DMS 273 (cell line): Measurements from ENCODE around the gene MTERF1.
"Not testable (repeated sequence)": the region's sequence is repeated elsewhere in the genome, so short reads cannot be mapped to it uniquely, and the experiment has no call there.

ENCODE experiments used
- DNase-seq: peaks from one replicate; lab custom pipeline; 2025; ENCODE audit not compliant: unreplicated experiment; lab: John Stamatoyannopoulos, UW

Gene MTERF1

GRCh38 chr7:91880413-91881241 is at the start of gene MTERF1:
TSS of gene MTERF1 (minus strand) at chr7:91880702. CDS start at chr7:91880083, 619 bp downstream.
- DNase-seq = peak; percentile 99

GRCh38 chr7:91929463-91929862 is 49.0 kb upstream of the MTERF1 start:
- no peak for DNase-seq

GRCh38 chr7:91927912-91928311 is 47.4 kb upstream of the MTERF1 start:
- DNase-seq = no peak

DNA sequence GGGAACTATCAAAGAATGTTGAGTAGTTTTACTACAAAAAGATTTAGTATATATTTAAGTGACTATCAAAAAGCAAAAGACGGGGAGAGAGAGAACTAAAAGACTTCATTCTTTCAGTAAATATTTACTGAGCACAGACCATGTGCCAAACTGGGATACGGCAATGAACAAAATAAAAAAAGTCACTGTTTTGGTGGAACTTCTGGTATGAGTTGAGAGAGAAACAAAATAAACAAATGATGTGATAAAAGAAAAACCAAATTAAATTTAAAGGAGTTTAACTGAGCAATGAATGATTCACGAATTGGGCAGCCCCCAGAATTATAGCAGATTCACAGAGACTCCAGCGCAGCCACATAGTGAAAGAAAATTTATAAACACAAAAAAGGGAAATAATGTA is 42.4 kb upstream of the MTERF1 start:
- no peak for DNase-seq

DNA sequence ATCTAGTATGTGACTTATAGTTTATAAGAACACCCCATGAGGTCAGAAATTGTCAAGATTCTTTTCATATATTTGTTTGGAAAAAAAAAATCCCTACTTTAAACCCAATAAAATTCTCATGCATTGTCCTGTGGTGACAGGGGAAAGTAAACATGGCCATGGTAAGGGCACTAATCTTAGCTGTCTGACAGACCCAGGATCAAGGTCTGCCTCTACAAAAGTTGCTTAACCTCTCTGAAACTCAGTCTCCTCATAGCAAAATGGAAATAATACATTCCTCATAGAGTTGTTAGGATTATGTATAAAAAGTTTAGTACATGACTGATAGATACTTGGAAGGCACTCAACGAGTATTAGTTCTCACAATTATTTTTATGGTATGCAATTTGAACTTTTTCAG is 37.9 kb upstream of the MTERF1 start:
- DNase-seq = no peak

DNA sequence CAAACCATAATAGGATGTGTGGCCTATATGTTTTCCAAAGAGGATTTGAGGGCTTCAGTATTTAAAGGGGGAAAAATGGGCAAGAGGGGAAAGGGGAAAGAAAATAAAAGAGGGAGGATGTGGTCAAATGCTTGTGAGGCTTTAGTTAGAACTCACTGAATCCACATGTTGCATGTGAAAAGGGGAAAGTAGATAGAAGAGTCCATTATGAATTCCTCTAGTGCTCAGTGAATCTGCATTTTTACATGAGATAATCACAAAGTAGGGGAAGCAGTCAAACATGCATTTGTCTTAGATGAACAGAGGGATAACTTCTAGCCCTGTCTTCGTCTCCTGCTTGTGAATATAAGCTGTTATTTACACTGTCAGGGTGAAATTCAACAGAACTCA is 35.5 kb upstream of the MTERF1 start:
- no peak for DNase-seq

- DNase-seq = no peak
These were observed 35.0 kb upstream of the MTERF1 start for GRCh38 chr7:91915401-91916050.

- no peak for DNase-seq
These were observed 33.1 kb upstream of the MTERF1 start for GRCh38 chr7:91913612-91914011.

- no peak for DNase-seq
These were observed 32.0 kb upstream of the MTERF1 start for GRCh38 chr7:91912494-91912893.

GRCh38 chr7:91911121-91911520 is 30.6 kb upstream of the MTERF1 start:
- no peak for DNase-seq

DNA sequence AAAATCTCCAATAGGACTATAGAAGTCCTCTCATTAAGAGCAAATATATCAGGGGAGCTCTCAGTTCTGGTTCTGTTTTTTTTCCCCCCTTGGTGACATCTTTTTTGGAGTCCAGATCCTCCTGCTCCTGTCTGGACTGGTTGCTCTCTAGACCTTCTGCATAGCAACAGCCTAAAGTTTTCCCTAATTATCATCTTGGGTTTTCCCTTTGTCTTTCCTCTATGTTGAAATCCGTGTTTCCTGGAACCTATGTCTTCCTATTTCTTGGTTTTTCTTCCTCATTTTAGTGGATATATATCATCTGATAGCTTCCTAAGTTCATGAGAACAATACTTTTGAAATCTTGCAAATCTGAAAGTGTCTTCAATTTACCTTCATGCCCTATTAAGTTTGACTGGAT is 29.7 kb upstream of the MTERF1 start:
- DNase-seq = no peak

DNA sequence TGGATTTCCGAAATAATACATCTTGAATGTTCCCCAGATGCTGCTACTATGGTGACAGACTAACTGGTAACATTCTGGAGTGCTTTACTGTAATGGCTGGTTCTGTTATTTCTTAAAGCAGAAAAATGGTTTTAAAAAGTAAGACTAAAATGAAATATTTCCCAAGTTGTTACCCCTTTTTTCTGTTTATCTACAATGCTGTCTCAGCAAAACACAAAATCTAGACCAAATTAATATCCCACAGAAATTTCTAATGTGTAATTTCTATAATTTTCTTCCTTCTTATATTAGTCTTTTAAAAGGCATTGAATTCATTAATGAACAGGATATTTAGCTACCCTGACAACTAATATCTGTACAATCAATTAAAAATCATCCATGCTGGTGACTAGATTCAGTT is 19.1 kb upstream of the MTERF1 start:
- DNase-seq = no peak

DNA sequence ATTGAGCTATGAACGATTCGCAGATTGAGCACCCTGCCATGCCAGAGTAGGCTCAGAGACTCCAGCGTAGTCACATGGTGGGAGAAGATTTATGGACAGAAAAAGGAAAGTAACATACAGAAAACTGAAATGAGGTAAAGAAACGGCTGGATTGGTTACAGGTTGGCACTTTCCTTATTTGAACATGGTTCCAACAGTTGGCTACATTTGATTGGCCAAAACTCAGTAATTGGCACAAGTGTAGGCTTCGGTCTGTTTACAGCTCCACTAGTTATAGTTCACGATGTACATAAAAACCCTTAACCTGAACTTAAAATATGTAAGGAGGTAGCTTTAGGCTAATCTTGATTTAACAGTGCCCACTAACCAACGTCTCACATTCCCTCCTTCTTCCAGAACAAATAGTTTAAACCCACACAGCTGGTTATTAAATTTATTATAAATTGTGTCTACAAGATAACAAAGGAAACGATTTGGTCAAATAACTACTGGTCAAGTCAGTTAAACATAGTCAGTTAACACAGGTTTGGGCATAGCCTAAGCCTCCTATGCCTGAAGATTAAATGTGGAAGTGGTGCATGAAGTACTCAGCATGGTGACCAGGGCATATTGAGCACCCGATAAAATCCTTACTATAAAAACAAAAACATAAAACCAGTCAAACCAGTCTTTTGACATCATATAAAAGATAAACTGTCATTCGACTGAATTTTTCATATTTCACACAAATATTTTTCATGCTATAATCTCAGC is 17.9 kb upstream of the MTERF1 start:
- no peak for DNase-seq

DNA sequence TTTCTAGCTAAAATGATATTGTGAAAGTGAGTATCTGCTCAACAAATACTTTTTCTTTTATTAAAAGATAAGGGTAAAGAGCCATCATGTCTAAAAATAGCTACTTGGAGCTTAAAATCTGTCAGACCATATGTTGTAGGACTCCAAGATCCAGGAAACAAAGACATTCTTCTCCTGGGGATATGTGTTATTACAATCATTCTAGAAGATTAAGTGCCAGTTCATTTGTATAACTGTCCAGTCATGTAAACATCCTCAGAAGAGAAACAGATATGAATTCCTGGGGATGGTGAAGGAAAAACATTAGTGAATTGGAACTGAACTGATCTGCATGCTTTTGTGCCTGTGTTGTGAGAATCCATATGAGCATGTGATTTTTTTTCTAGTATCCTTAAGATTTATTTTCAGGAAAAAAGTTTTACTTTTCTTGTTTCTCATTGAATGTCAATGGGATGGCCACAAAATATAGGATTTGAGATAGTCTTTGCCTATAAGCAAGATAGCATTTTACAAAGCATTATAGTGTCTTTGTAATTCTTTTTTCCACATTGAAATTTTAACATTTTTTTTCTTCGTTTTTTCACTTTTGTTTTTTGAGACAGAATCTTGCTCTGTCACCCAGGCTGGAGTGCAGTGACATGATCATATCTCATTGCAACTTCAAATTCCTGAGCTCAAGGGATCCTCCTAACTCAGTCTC is 14.4 kb upstream of the MTERF1 start:
- peak; percentile 65 for DNase-seq

GRCh38 chr7:91893699-91894098 is 13.2 kb upstream of the MTERF1 start:
- peak; percentile 72 for DNase-seq

GRCh38 chr7:91892821-91893340 is 12.4 kb upstream of the MTERF1 start:
- DNase-seq = peak; percentile 89

- peak; percentile 80 for DNase-seq
These were observed 11.7 kb upstream of the MTERF1 start for GRCh38 chr7:91892099-91892705.

DNA sequence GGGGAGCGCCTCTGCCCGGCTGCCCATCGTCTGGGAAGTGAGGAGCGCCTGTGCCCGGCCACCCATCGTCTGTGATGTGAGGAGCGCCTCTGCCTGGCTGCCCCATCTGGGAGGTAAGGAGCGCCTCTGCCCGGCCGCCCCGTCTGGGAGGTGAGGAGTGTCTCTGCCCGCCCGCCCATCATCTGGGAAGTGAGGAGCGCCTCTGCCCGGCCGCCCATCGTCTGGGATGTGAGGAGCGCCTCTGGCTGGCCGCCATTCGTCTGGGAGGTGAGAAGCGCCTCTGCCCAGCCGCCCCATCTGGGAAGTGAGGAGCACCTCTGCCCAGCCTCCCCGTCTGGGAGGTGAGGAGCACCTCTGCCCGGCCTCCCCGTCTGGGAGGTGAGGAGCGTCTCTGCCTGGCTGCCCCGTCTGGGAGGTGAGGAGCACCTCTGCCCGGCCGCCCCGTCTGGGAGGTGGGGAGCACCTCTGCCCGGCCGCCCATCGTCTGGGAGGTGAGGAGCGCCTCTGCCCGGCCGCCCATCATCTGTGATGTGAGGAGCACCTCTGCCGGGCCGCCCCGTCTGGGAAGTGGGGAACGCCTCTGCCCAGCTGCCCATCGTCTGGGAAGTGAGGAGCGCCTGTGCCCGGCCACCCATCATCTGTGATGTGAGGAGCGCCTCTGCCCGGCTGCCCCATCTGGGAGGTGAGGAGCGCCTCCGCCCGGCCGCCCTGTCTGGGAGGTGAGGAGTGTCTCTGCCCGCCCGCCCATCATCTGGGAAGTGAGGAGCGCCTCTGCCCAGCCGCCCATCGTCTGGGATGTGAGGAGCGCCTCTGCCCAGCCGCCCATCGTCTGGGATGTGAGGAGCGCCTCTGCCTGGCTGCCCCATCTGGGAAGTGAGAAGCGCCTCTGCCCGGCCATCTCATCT is 8.0 kb upstream of the MTERF1 start:
- not testable (repeated sequence) for DNase-seq
